Measurements from ENCODE around the gene ITGA5. TPM values are rescaled to one million over a fixed set of nuclear protein-coding genes. Genes with fewer than 3 reads are reported as not detected.

Gene ITGA5
- total and polyA plus RNA-seq, 9 of the 15 experiments (the other 6 are each of a cell fraction or from before 2014, with no cell fraction given), result 9.1 to 82.1 (median 47.4) TPM

GRCh38 chr12:54358945-54359761 is 59.9 kb downstream of the ITGA5 start (continued):
- TF ChIP-seq TBL1XR1 (IDR thresholded peaks at IDR 0.05; ENCODE audit: low read length in 2 of 2) (peak in 1 of 2 experiments; percentile 18; a peak in 3 of 4 replicates), ATF1 (CRISPR knock-in tag; IDR thresholded peaks at IDR 0.05) (no peak), ATF1 (tag; IDR thresholded peaks at IDR 0.05) (peak; percentile 95), ZNF224 (CRISPR knock-in tag; IDR thresholded peaks at IDR 0.05) (no peak), RBFOX2 (IDR thresholded peaks at IDR 0.05; ENCODE audit: low read depth, low read length) (peak; percentile 60), MEIS2 (IDR thresholded peaks at IDR 0.05; ENCODE audit: partially characterized antibody) (peak; percentile 100), U2AF2 (optimal IDR thresholded peaks at IDR 0.05; ENCODE audit: low read depth, low read length) (no peak), RBM34 (IDR thresholded peaks at IDR 0.05; ENCODE audit: borderline replicate concordance, insufficient read depth, low read length) (no peak), THRA (IDR thresholded peaks at IDR 0.05) (no peak), NR2C2 (CRISPR knock-in tag; IDR thresholded peaks at IDR 0.05) (no peak), NR2C2 (tag; IDR thresholded peaks at IDR 0.05) (peak; percentile 69), U2AF1 (optimal IDR thresholded peaks at IDR 0.05; ENCODE audit: low read depth, low read length) (no peak), CBFA2T2 (conservative IDR thresholded peaks at IDR 0.05) (no peak; the same call in 1 of the 2 replicates), TEAD1 (CRISPR knock-in tag; IDR thresholded peaks at IDR 0.05) (peak in 1 of 2 experiments; percentile 52; a peak in 1 of 4 replicates), PBX2 (CRISPR knock-in tag; IDR thresholded peaks at IDR 0.05; ENCODE audit: low read depth) (peak; percentile 98), PBX2 (tag; conservative IDR thresholded peaks at IDR 0.05; ENCODE audit: low read depth) (peak; percentile 100), EHMT2 (IDR thresholded peaks at IDR 0.05) (peak; percentile 78), ZBTB2 (IDR thresholded peaks at IDR 0.05) (peak; percentile 90), RB1 (IDR thresholded peaks at IDR 0.05; ENCODE audit: low read depth) (peak; percentile 79), ZBTB9 (CRISPR knock-in tag; IDR thresholded peaks at IDR 0.05) (0 out of 2 replicates have a peak, but pooled peaks have one; percentile 13)
